SK-N-SH treated with all-trans-retinoic acid at 6 μM for 48 hours (cell line): ENCODE measurements around the gene MYOM3.

Experiments
- ATAC-seq: fragments of 200-7000 bp; cut with Tn5 transposase; 3 replicates; pipeline ENCODE4 v1.9.1; 2020; ENCODE audit warnings: mild to moderate bottlenecking, moderate library complexity
- ARNTL ChIP-seq: fragments of 450-650 bp; formaldehyde crosslinking; IDR thresholded peaks from 2 replicates; pipeline ENCODE4 v1.5.0; 2020; ENCODE audit warnings: low read depth, mild to moderate bottlenecking, moderate library complexity, borderline replicate concordance
- BACH2 ChIP-seq: fragments of 250-450 bp; sonication (Bioruptor Pico); IDR thresholded peaks from 2 replicates; pipeline ENCODE4 v1.9.0; 2021; ENCODE audit warnings: mild to moderate bottlenecking, borderline replicate concordance
- CSDC2 ChIP-seq: fragments of 250-450 bp; sonication (Bioruptor Pico); IDR thresholded peaks from 2 replicates; pipeline ENCODE4 v1.5.0; 2020; ENCODE audit warnings: mild to moderate bottlenecking, moderate library complexity
- CSRNP3 ChIP-seq: fragments of 250-450 bp; sonication (Bioruptor Pico); IDR thresholded peaks from 2 replicates; pipeline ENCODE4 v1.5.1; 2021; ENCODE audit warnings: mild to moderate bottlenecking, moderate library complexity
- ESRRG ChIP-seq: fragments of 250-450 bp; sonication (Bioruptor Pico); IDR thresholded peaks from 2 replicates; pipeline ENCODE4 v1.6.1; 2021; ENCODE audit warnings: mild to moderate bottlenecking
- GLIS3 ChIP-seq: fragments of 250-450 bp; sonication (Bioruptor Pico); IDR thresholded peaks from 2 replicates; pipeline ENCODE4 v1.5.0; 2020; ENCODE audit warnings: mild to moderate bottlenecking, moderate library complexity
- ISL1 ChIP-seq: fragments of 250-450 bp; sonication (Bioruptor Pico); IDR thresholded peaks from 2 replicates; pipeline ENCODE4 v2.1.2; 2022; ENCODE audit warnings: mild to moderate bottlenecking, moderate library complexity
- OSR1 ChIP-seq: fragments of 250-450 bp; sonication (Bioruptor Pico); IDR thresholded peaks from 2 replicates; pipeline ENCODE4 v1.8.0; 2022; ENCODE audit warnings: moderate library complexity, mild to moderate bottlenecking, inconsistent platforms
- PATZ1 ChIP-seq: fragments of 250-450 bp; sonication (Bioruptor Pico); IDR thresholded peaks from 2 replicates; pipeline ENCODE4 v1.8.0; 2020; ENCODE audit warnings: mild to moderate bottlenecking, moderate library complexity, borderline replicate concordance
- POU6F1 ChIP-seq: fragments of 250-450 bp; sonication (Bioruptor Pico); IDR thresholded peaks from 2 replicates; pipeline ENCODE4 v1.8.0; 2021; ENCODE audit warnings: low read depth, mild to moderate bottlenecking, moderate library complexity, borderline replicate concordance
- PPARA ChIP-seq: fragments of 250-450 bp; sonication (Bioruptor Pico); IDR thresholded peaks from 2 replicates; pipeline ENCODE4 v1.5.0; 2020; ENCODE audit warnings: mild to moderate bottlenecking, borderline replicate concordance
- RARB ChIP-seq: fragments of 250-450 bp; sonication (Bioruptor Pico); IDR thresholded peaks from 2 replicates; pipeline ENCODE4 v1.8.0; 2021; ENCODE audit warnings: mild to moderate bottlenecking, moderate library complexity
- SNAI2 ChIP-seq: fragments of 250-450 bp; sonication (Bioruptor Pico); IDR thresholded peaks from 2 replicates; pipeline ENCODE4 v1.5.0; 2020; ENCODE audit warnings: mild to moderate bottlenecking, moderate library complexity
- TCF4 ChIP-seq: fragments of 250-450 bp; sonication (Bioruptor Pico); IDR thresholded peaks from 2 replicates; pipeline ENCODE4 v1.8.0; 2021; ENCODE audit warnings: mild to moderate bottlenecking, moderate library complexity, borderline replicate concordance
- TSHZ2 ChIP-seq: fragments of 250-450 bp; sonication (Bioruptor Pico); IDR thresholded peaks from 2 replicates; pipeline ENCODE4 v1.5.0; 2020; ENCODE audit warnings: mild to moderate bottlenecking, moderate library complexity
- ZC3H10 ChIP-seq: fragments of 250-450 bp; sonication (Bioruptor Pico); IDR thresholded peaks from 2 replicates; pipeline ENCODE4 v1.5.1; 2021; ENCODE audit warnings: mild to moderate bottlenecking, moderate library complexity
- ZFP30 ChIP-seq: fragments of 450-650 bp; formaldehyde crosslinking; IDR thresholded peaks from 2 replicates; pipeline ENCODE4 v1.5.0; 2022; ENCODE audit warnings: mild to moderate bottlenecking, moderate library complexity
- ZNF565 ChIP-seq: fragments of 450-650 bp; formaldehyde crosslinking; conservative IDR thresholded peaks from 2 replicates; pipeline ENCODE4 v1.5.0; 2020; ENCODE audit warnings: low read depth, mild to moderate bottlenecking, moderate library complexity
- ZNF70 ChIP-seq: fragments of 450-650 bp; formaldehyde crosslinking; IDR thresholded peaks from 2 replicates; pipeline ENCODE4 v1.5.0; 2020; ENCODE audit warnings: mild to moderate bottlenecking, moderate library complexity
- ZNF8 ChIP-seq: fragments of 450-650 bp; formaldehyde crosslinking; IDR thresholded peaks from 2 replicates; pipeline ENCODE4 v1.5.0; 2020; ENCODE audit warnings: mild to moderate bottlenecking, moderate library complexity

The MYOM3 gene

GRCh38 chr1:24111996-24112779 lies at the start of gene MYOM3:
MYOM3 (minus strand) TSS chr1:24112135; CDS start chr1:24108636, 3,499 bp downstream.
- TF ChIP-seq CSDC2 (CRISPR knock-in tag) (no peak), ZNF70 (no peak), RARB (CRISPR knock-in tag) (no peak), SNAI2 (CRISPR knock-in tag) (no peak), ARNTL (CRISPR knock-in tag) (no peak)
- TF ChIP-seq, all 23 proteins: peak for 0

GRCh38 chr1:24161270-24161669 lies 49.3 kb upstream of the MYOM3 start:
- peak; percentile 29; the same call in 1 of the 3 replicates for ATAC-seq
- TF ChIP-seq TSHZ2 (CRISPR knock-in tag) (no peak), ESRRG (CRISPR knock-in tag) (no peak), TCF4 (no peak), ZFP30 (CRISPR knock-in tag) (no peak), CSDC2 (CRISPR knock-in tag) (no peak), ISL1 (CRISPR knock-in tag) (no peak), ARNTL (CRISPR knock-in tag) (no peak), ZNF70 (no peak), CSRNP3 (CRISPR knock-in tag) (no peak), PATZ1 (no peak), ZNF8 (no peak), PPARA (CRISPR knock-in tag) (no peak), POU6F1 (no peak), RARB (CRISPR knock-in tag) (no peak), OSR1 (CRISPR knock-in tag) (no peak), GLIS3 (no peak), ZNF565 (CRISPR knock-in tag) (no peak), ZC3H10 (CRISPR knock-in tag) (no peak)

More at GRCh38 chr1:24111996-24112779, at the start of gene MYOM3:
- ATAC-seq: peak; percentile 64

- ATAC-seq: no peak
- no peak for TF ChIP-seq POU6F1
- no peak for TF ChIP-seq GLIS3
- TF ChIP-seq ZNF70: no peak
- no peak for TF ChIP-seq BACH2 (CRISPR knock-in tag)
- TF ChIP-seq CSRNP3 (CRISPR knock-in tag): no peak
- TF ChIP-seq SNAI2 (CRISPR knock-in tag): no peak
- no peak for TF ChIP-seq TCF4
- TF ChIP-seq PATZ1: no peak
- TF ChIP-seq ISL1 (CRISPR knock-in tag): no peak
- TF ChIP-seq TSHZ2 (CRISPR knock-in tag): no peak
- TF ChIP-seq ZFP30 (CRISPR knock-in tag): no peak
- TF ChIP-seq ESRRG (CRISPR knock-in tag): no peak
Measured at GRCh38 chr1:24159366-24159765, 47.4 kb upstream of the MYOM3 start.
